ENCODE results near the gene ACKR3.

Gene ACKR3

GRCh38 chr2:236590846-236591245 lies 21.2 kb downstream of the ACKR3 start:
- Histone ChIP-seq H3K36me3 (ENCODE audit: control insufficient read depth, insufficient read depth, low read length) (no peaks in the 10 kb centered on the region), H3K18ac (ENCODE audit: low read length) (no peak overlapping the region), H3K4me2 (ENCODE audit: low read length) (no peak overlapping the region)

GRCh38 chr2:236592821-236593220 lies 23.2 kb downstream of the ACKR3 start:
- no peak for DNase-seq
- Histone ChIP-seq H3K36me3 (ENCODE audit: control insufficient read depth, insufficient read depth, low read length) (no peaks in the 10 kb centered on the region), H3K79me2 (ENCODE audit: control insufficient read depth, insufficient read depth, low read length) (no peaks in the 10 kb centered on the region), H3K79me1 (ENCODE audit: low read length) (no peaks in the 10 kb centered on the region), H3K9ac (ENCODE audit: low read length) (no peak overlapping the region), H2AK5ac (ENCODE audit: low read length) (no peak overlapping the region), H3K4me3 (ENCODE audit: low read length) (no peak overlapping the region), H3K23ac (ENCODE audit: low read length) (no peak overlapping the region), H4K8ac (ENCODE audit: low read depth, low read length) (no peak overlapping the region), H3K4ac (ENCODE audit: low read depth, low read length) (no peak overlapping the region), H3K4me1 (ENCODE audit: control insufficient read depth, low read depth, low read length) (no peaks in the 10 kb centered on the region), H4K5ac (ENCODE audit: low read length) (no peak overlapping the region), H3K27ac (ENCODE audit: low read depth, low read length) (no peak overlapping the region), H3K27me3 (ENCODE audit: insufficient read depth, low read length, poor library complexity) (no peaks in the 10 kb centered on the region), H2BK5ac (ENCODE audit: low read length) (no peak overlapping the region), H2BK120ac (ENCODE audit: low read depth, low read length) (no peak overlapping the region), H3K56ac (ENCODE audit: low read length) (no peak overlapping the region), H2BK15ac (replicated peaks; ENCODE audit: low read depth) (no peak overlapping the region), H3K18ac (ENCODE audit: low read length) (no peak overlapping the region), H3K4me2 (ENCODE audit: low read length) (no peak overlapping the region)
- WGBS (ENCODE audit: extremely low coverage, insufficient coverage, low lambda C conversion rate) = no CpG with 5 or more reads among the region's 14 CpGs

More at GRCh38 chr2:236590846-236591245, 21.2 kb downstream of the ACKR3 start:
- Histone ChIP-seq H3K4ac (ENCODE audit: low read depth, low read length) (no peak overlapping the region), H2BK120ac (ENCODE audit: low read depth, low read length) (no peak overlapping the region), H2AK5ac (ENCODE audit: low read length) (no peak overlapping the region), H3K79me1 (ENCODE audit: low read length) (no peaks in the 10 kb centered on the region), H3K4me1 (ENCODE audit: control insufficient read depth, low read depth, low read length) (no peaks in the 10 kb centered on the region), H4K8ac (ENCODE audit: low read depth, low read length) (no peak overlapping the region), H3K23ac (ENCODE audit: low read length) (no peak overlapping the region), H3K27me3 (ENCODE audit: insufficient read depth, low read length, poor library complexity) (no peaks in the 10 kb centered on the region), H3K27ac (ENCODE audit: low read depth, low read length) (no peak overlapping the region), H2BK15ac (replicated peaks; ENCODE audit: low read depth) (no peak overlapping the region), H3K79me2 (ENCODE audit: control insufficient read depth, insufficient read depth, low read length) (no peaks in the 10 kb centered on the region), H3K4me3 (ENCODE audit: low read length) (no peak overlapping the region), H3K9ac (ENCODE audit: low read length) (no peak overlapping the region), H2BK5ac (ENCODE audit: low read length) (no peak overlapping the region), H4K5ac (ENCODE audit: low read length) (no peak overlapping the region), H3K56ac (ENCODE audit: low read length) (no peak overlapping the region)
- no CpG with 5 or more reads among the region's 8 CpGs for WGBS (ENCODE audit: extremely low coverage, insufficient coverage, low lambda C conversion rate)
- no peak for DNase-seq

- no peaks in the 10 kb centered on the region for H3K27me3 ChIP-seq (ENCODE audit: insufficient read depth, low read length, poor library complexity)
- no peak overlapping the region for H3K4me2 ChIP-seq (ENCODE audit: low read length)
- no peak overlapping the region for H2BK120ac ChIP-seq (ENCODE audit: low read depth, low read length)
- H2AK5ac ChIP-seq (ENCODE audit: low read length) = no peak overlapping the region
- no peak overlapping the region for H3K27ac ChIP-seq (ENCODE audit: low read depth, low read length)
- H3K4me1 ChIP-seq (ENCODE audit: control insufficient read depth, low read depth, low read length) = no peaks in the 10 kb centered on the region
- H3K23ac ChIP-seq (ENCODE audit: low read length) = no peak overlapping the region
- H2BK5ac ChIP-seq (ENCODE audit: low read length) = no peak overlapping the region
- H3K36me3 ChIP-seq (ENCODE audit: control insufficient read depth, insufficient read depth, low read length) = no peaks in the 10 kb centered on the region
- no peaks in the 10 kb centered on the region for H3K79me1 ChIP-seq (ENCODE audit: low read length)
- no peak overlapping the region for H3K18ac ChIP-seq (ENCODE audit: low read length)
- no peak overlapping the region for H3K4me3 ChIP-seq (ENCODE audit: low read length)
- DNase-seq = no peak
- WGBS (ENCODE audit: extremely low coverage, insufficient coverage, low lambda C conversion rate) = 100% methylated on average over 1 of the region's 2 CpGs
- no peak overlapping the region for H4K8ac ChIP-seq (ENCODE audit: low read depth, low read length)
- no peak overlapping the region for H3K4ac ChIP-seq (ENCODE audit: low read depth, low read length)
- H3K79me2 ChIP-seq (ENCODE audit: control insufficient read depth, insufficient read depth, low read length) = no peaks in the 10 kb centered on the region
- H3K9ac ChIP-seq (ENCODE audit: low read length) = no peak overlapping the region
- H4K5ac ChIP-seq (ENCODE audit: low read length) = no peak overlapping the region
- no peak overlapping the region for H3K56ac ChIP-seq (ENCODE audit: low read length)
- H2BK15ac ChIP-seq (replicated peaks; ENCODE audit: low read depth) = no peak overlapping the region
These were observed 23.9 kb downstream of the ACKR3 start for GRCh38 chr2:236593531-236593930.

- Histone ChIP-seq H3K18ac (ENCODE audit: low read length) (no peak overlapping the region), H3K23ac (ENCODE audit: low read length) (no peak overlapping the region), H2BK15ac (replicated peaks; ENCODE audit: low read depth) (no peak overlapping the region), H4K5ac (ENCODE audit: low read length) (no peak overlapping the region), H3K4me2 (ENCODE audit: low read length) (no peak overlapping the region), H3K4me3 (ENCODE audit: low read length) (no peak overlapping the region), H3K36me3 (ENCODE audit: control insufficient read depth, insufficient read depth, low read length) (no peaks in the 10 kb centered on the region), H4K8ac (ENCODE audit: low read depth, low read length) (no peak overlapping the region), H3K79me1 (ENCODE audit: low read length) (no peaks in the 10 kb centered on the region), H2BK120ac (ENCODE audit: low read depth, low read length) (no peak overlapping the region), H2AK5ac (ENCODE audit: low read length) (no peak overlapping the region), H3K9ac (ENCODE audit: low read length) (no peak overlapping the region), H3K4me1 (ENCODE audit: control insufficient read depth, low read depth, low read length) (no peaks in the 10 kb centered on the region), H3K56ac (ENCODE audit: low read length) (no peak overlapping the region), H3K27me3 (ENCODE audit: insufficient read depth, low read length, poor library complexity) (no peaks in the 10 kb centered on the region), H3K4ac (ENCODE audit: low read depth, low read length) (no peak overlapping the region), H3K79me2 (ENCODE audit: control insufficient read depth, insufficient read depth, low read length) (no peaks in the 10 kb centered on the region), H3K27ac (ENCODE audit: low read depth, low read length) (no peak overlapping the region), H2BK5ac (ENCODE audit: low read length) (no peak overlapping the region)
- DNase-seq = no peak
These were observed 24.3 kb downstream of the ACKR3 start for GRCh38 chr2:236593956-236594355.

GRCh38 chr2:236597629-236598028 lies 28.0 kb downstream of the ACKR3 start:
- no peak for DNase-seq
- Histone ChIP-seq H3K23ac (ENCODE audit: low read length) (no peak overlapping the region), H3K4me1 (ENCODE audit: control insufficient read depth, low read depth, low read length) (no peaks in the 10 kb centered on the region), H3K36me3 (ENCODE audit: control insufficient read depth, insufficient read depth, low read length) (no peaks in the 10 kb centered on the region), H3K79me2 (ENCODE audit: control insufficient read depth, insufficient read depth, low read length) (no peaks in the 10 kb centered on the region), H3K79me1 (ENCODE audit: low read length) (no peaks in the 10 kb centered on the region), H2BK15ac (replicated peaks; ENCODE audit: low read depth) (no peak overlapping the region), H2BK120ac (ENCODE audit: low read depth, low read length) (no peak overlapping the region), H2BK5ac (ENCODE audit: low read length) (no peak overlapping the region), H3K27me3 (ENCODE audit: insufficient read depth, low read length, poor library complexity) (no peaks in the 10 kb centered on the region), H3K4me3 (ENCODE audit: low read length) (no peak overlapping the region), H3K4ac (ENCODE audit: low read depth, low read length) (no peak overlapping the region), H3K4me2 (ENCODE audit: low read length) (no peak overlapping the region), H3K18ac (ENCODE audit: low read length) (no peak overlapping the region), H4K8ac (ENCODE audit: low read depth, low read length) (no peak overlapping the region), H3K27ac (ENCODE audit: low read depth, low read length) (no peak overlapping the region), H4K5ac (ENCODE audit: low read length) (no peak overlapping the region), H2AK5ac (ENCODE audit: low read length) (no peak overlapping the region), H3K56ac (ENCODE audit: low read length) (no peak overlapping the region), H3K9ac (ENCODE audit: low read length) (no peak overlapping the region)
- WGBS (ENCODE audit: extremely low coverage, insufficient coverage, low lambda C conversion rate) = no CpG with 5 or more reads among the region's 4 CpGs

GRCh38 chr2:236599059-236599458 lies 29.4 kb downstream of the ACKR3 start:
- no peak overlapping the region for H3K4me2 ChIP-seq (ENCODE audit: low read length)

More at GRCh38 chr2:236599059-236599458, 29.4 kb downstream of the ACKR3 start:
- no peaks in the 10 kb centered on the region for H3K4me1 ChIP-seq (ENCODE audit: control insufficient read depth, low read depth, low read length)
- H2BK120ac ChIP-seq (ENCODE audit: low read depth, low read length) = no peak overlapping the region
- no peak overlapping the region for H2AK5ac ChIP-seq (ENCODE audit: low read length)
- H2BK5ac ChIP-seq (ENCODE audit: low read length) = no peak overlapping the region
- no peak overlapping the region for H3K4ac ChIP-seq (ENCODE audit: low read depth, low read length)
- no peaks in the 10 kb centered on the region for H3K27me3 ChIP-seq (ENCODE audit: insufficient read depth, low read length, poor library complexity)
- no CpG with 5 or more reads among the region's 5 CpGs for WGBS (ENCODE audit: extremely low coverage, insufficient coverage, low lambda C conversion rate)
- no peak overlapping the region for H3K9ac ChIP-seq (ENCODE audit: low read length)
- H3K23ac ChIP-seq (ENCODE audit: low read length) = no peak overlapping the region
- H3K79me2 ChIP-seq (ENCODE audit: control insufficient read depth, insufficient read depth, low read length) = no peaks in the 10 kb centered on the region
- no peak for DNase-seq
- H4K5ac ChIP-seq (ENCODE audit: low read length) = no peak overlapping the region
- no peak overlapping the region for H3K27ac ChIP-seq (ENCODE audit: low read depth, low read length)
- no peak overlapping the region for H2BK15ac ChIP-seq (replicated peaks; ENCODE audit: low read depth)
- no peak overlapping the region for H3K18ac ChIP-seq (ENCODE audit: low read length)
- H3K79me1 ChIP-seq (ENCODE audit: low read length) = no peaks in the 10 kb centered on the region
- H3K4me3 ChIP-seq (ENCODE audit: low read length) = no peak overlapping the region
- no peak overlapping the region for H4K8ac ChIP-seq (ENCODE audit: low read depth, low read length)
- H3K36me3 ChIP-seq (ENCODE audit: control insufficient read depth, insufficient read depth, low read length) = no peaks in the 10 kb centered on the region
- no peak overlapping the region for H3K56ac ChIP-seq (ENCODE audit: low read length)
